ENCODE measurements around the gene HMGCS2. TPM values are rescaled to one million over a fixed set of nuclear protein-coding genes. Genes with fewer than 3 reads are reported as not detected.

HMGCS2 gene
- total and polyA plus RNA-seq, 10 of the 15 experiments (the other 5 are each of a cell fraction or from before 2014, with no cell fraction given): 0.49 TPM; not detected in 9

GRCh38 chr1:119774746-119775490 is 6.2 kb upstream of the HMGCS2 start (continued):
- TF ChIP-seq HDAC6 (IDR thresholded peaks at IDR 0.05; ENCODE audit: unreplicated experiment) (no peak), SMC3 (IDR thresholded peaks at IDR 0.05; ENCODE audit: borderline replicate concordance, low read length) (no peak), CBFB (IDR thresholded peaks at IDR 0.05; ENCODE audit: low read depth) (no peak), TARDBP (IDR thresholded peaks at IDR 0.05; ENCODE audit: borderline replicate concordance) (no peak)

GRCh38 chr1:119773711-119774241 is 5.1 kb upstream of the HMGCS2 start:
- no peak for FAIRE-seq
- in situ Hi-C loops (cut with MboI): loop anchor here (5.0 kb wide), 1 partner anchor 34 kb away; no protein-coding TSS in a partner anchor
- no peak for TF ChIP-seq KLF5 (IDR thresholded peaks at IDR 0.05; ENCODE audit: partially characterized antibody)
- no peak for TF ChIP-seq CHD1 (IDR thresholded peaks at IDR 0.05; ENCODE audit: low read depth, low read length)
- no peak for TF ChIP-seq YBX1 (IDR thresholded peaks at IDR 0.05)
- no peak for TF ChIP-seq CEBPZ (IDR thresholded peaks at IDR 0.05; ENCODE audit: low read depth, low read length)
- TF ChIP-seq POLR2A (IDR thresholded peaks at IDR 0.05; ENCODE audit: low read depth, low read length): no peak
- no peak for TF ChIP-seq DPF2 (IDR thresholded peaks at IDR 0.05)
- no peak for TF ChIP-seq CUX1 (IDR thresholded peaks at IDR 0.05; ENCODE audit: insufficient replicate concordance, low read depth, low read length)
- no peak for TF ChIP-seq YY1 (IDR thresholded peaks at IDR 0.05; ENCODE audit: low read depth, low read length)
- no peak for TF ChIP-seq PBX3 (IDR thresholded peaks at IDR 0.05; ENCODE audit: insufficient replicate concordance, low read depth, low read length)

More at GRCh38 chr1:119773711-119774241, 5.1 kb upstream of the HMGCS2 start:
- H3K4me3 ChIP-seq: no peak overlapping the region
- no peak overlapping the region for H2AFZ ChIP-seq (ENCODE audit: control insufficient read depth, low read depth, low read length)
- ChIA-PET RAD21 (ENCODE audit: unreplicated experiment) (no interaction called here), POLR2A (no interaction called here), CTCF (interaction anchor here (0.7 kb wide), 2 partner anchors 27 to 173 kb away, joined by 3 read pairs; no protein-coding TSS in a partner anchor), SMC1A (ENCODE audit: uncharacterized antibody, unreplicated experiment) (no interaction called here)
- DNase-seq (ENCODE audit: low read depth, low spot score) (no peak), ATAC-seq (no peak)
- H3K36me3 ChIP-seq (ENCODE audit: control insufficient read depth in 2 of 2, insufficient read depth in 2 of 2, low read length in 1 of 2): no peaks in the 10 kb centered on the region
- 72% methylated on average over 3 of the region's 3 CpGs for WGBS (ENCODE audit: insufficient coverage, insufficient replicate concordance, low lambda C conversion rate, missing lambda C conversion rate)
- H3K27me3 ChIP-seq (replicated peaks in 1 of 2; ENCODE audit: control insufficient read depth in 2 of 2, insufficient read depth in 2 of 2, low read length in 1 of 2): peaks cover 0 to 10% of the 10 kb centered on the region in 2 experiments; a peak in 2 of 4 replicates
- H3K79me2 ChIP-seq (ENCODE audit: control insufficient read depth, insufficient read depth, low read length): no peaks in the 10 kb centered on the region
- intact Hi-C loops (cut with micrococcal nuclease; ENCODE audit: unreplicated experiment): no loop called here
- H3K4me2 ChIP-seq (ENCODE audit: control insufficient read depth, insufficient read depth): no peak overlapping the region
- H3K9me3 ChIP-seq (replicated peaks; ENCODE audit: control insufficient read depth, insufficient read depth, low read length): no peaks in the 10 kb centered on the region
- no peaks in the 10 kb centered on the region for H3K4me1 ChIP-seq (ENCODE audit: control insufficient read depth, insufficient read depth, low read length)
- BruUV-seq (replicated peaks): no TSS peak
- H4K20me1 ChIP-seq (ENCODE audit: control insufficient read depth, insufficient read depth): no peaks in the 10 kb centered on the region
- no peak overlapping the region for H3K27ac ChIP-seq (ENCODE audit: control insufficient read depth, insufficient read depth)
- no peak overlapping the region for H3K9ac ChIP-seq (ENCODE audit: control insufficient read depth, insufficient read depth, low read length)
